WTC11 (cell line): Measurements from ENCODE around the gene ACOXL. TPM values are rescaled to one million over a fixed set of nuclear protein-coding genes. Genes with fewer than 3 reads are reported as not detected.
A peak's percentile ranks its signal among the peaks of the same experiment; 100 is the strongest.

ENCODE experiments used
- ATAC-seq: fragments of 200-7000 bp; cut with Tn5 transposase; 2 replicates; pipeline ENCODE4 v1.10.0; 2021; ENCODE audit warnings: mild to moderate bottlenecking, moderate library complexity
- CTCF ChIA-PET: fragments of 300-600 bp; sonication (Branson Sonifier 250); formaldehyde crosslinking; loops from one replicate; lab custom pipeline; 2021; ENCODE audit warnings: antibody characterized with exemption; lab: Charles Lee
- POLR2A ChIA-PET: fragments of 350-600 bp; sonication (Branson Sonifier 250); formaldehyde crosslinking; loops from one replicate; lab custom pipeline; 2021; ENCODE audit warnings: antibody characterized with exemption; lab: Charles Lee
- DNase-seq: peaks from one replicate; pipeline ENCODE4 v3.0.0; 2021; ENCODE audit warnings: low spot score
- H3K27ac Mint-ChIP-seq: 2 replicates; pipeline ENCODE4 v1.8.0; 2021; ENCODE audit warnings: mixed read lengths
- H3K27me3 Mint-ChIP-seq: 2 replicates; pipeline ENCODE4 v1.8.0; 2021; ENCODE audit warnings: low read depth, mild to moderate bottlenecking, moderate library complexity, mixed read lengths
- H3K36me3 Mint-ChIP-seq: 2 replicates; pipeline ENCODE4 v1.8.0; 2021; ENCODE audit warnings: mixed read lengths
- H3K4me1 Mint-ChIP-seq: 2 replicates; pipeline ENCODE4 v1.8.0; 2022; ENCODE audit warnings: mixed read lengths
- H3K4me3 Mint-ChIP-seq: 2 replicates; pipeline ENCODE4 v1.8.0; 2021; ENCODE audit warnings: mild to moderate bottlenecking, moderate library complexity, mixed read lengths
- H3K9me3 Mint-ChIP-seq: 2 replicates; pipeline ENCODE4 v1.8.0; 2021; ENCODE audit warnings: mixed read lengths
- AR ChIP-seq: fragments of 250-450 bp; sonication (Bioruptor Pico); IDR thresholded peaks from 2 replicates; pipeline ENCODE4 v1.9.0; 2021; ENCODE audit warnings: mild to moderate bottlenecking
- CREB1 ChIP-seq: sonication (generic); formaldehyde crosslinking; IDR thresholded peaks from 2 replicates; pipeline ENCODE4 v1.8.0; 2023; ENCODE audit warnings: mild to moderate bottlenecking, missing genetic modification reagents
- CTCF ChIP-seq: fragments of 200-600 bp; IDR thresholded peaks from 2 replicates; pipeline ENCODE4 v1.8.0; 2022; ENCODE audit warnings: antibody characterized with exemption
- HMGXB4 ChIP-seq: sonication (generic); formaldehyde crosslinking; IDR thresholded peaks from 2 replicates; pipeline ENCODE4 v1.8.1; 2023; ENCODE audit warnings: mild to moderate bottlenecking, moderate library complexity, missing genetic modification reagents
- JUN ChIP-seq: sonication (generic); formaldehyde crosslinking; IDR thresholded peaks from 2 replicates; pipeline ENCODE4 v1.8.0; 2023; ENCODE audit warnings: mild to moderate bottlenecking, missing genetic modification reagents
- RELA ChIP-seq: sonication (generic); formaldehyde crosslinking; IDR thresholded peaks from 2 replicates; pipeline ENCODE4 v1.8.1; 2022; ENCODE audit warnings: missing genetic modification reagents, mild to moderate bottlenecking, borderline replicate concordance
- TEAD1 ChIP-seq: sonication (generic); formaldehyde crosslinking; IDR thresholded peaks from 2 replicates; pipeline ENCODE4 v1.8.0; 2022; ENCODE audit warnings: mild to moderate bottlenecking, missing genetic modification reagents
- ZNF532 ChIP-seq: fragments of 250-450 bp; sonication (Bioruptor Pico); IDR thresholded peaks from 2 replicates; pipeline ENCODE4 v1.9.0; 2021; ENCODE audit warnings: mild to moderate bottlenecking, borderline replicate concordance
- total RNA-seq: library from RNA; stranded (reverse); gene quantifications from 3 replicates; pipeline ENCODE4 v1.2.3, GENCODE V29; 2021

ACOXL gene
- total RNA-seq, 1 experiment from 2014 or later, result 14.9 TPM

GRCh38 chr2:110874453-110875383 lies 142.3 kb downstream of the ACOXL start:
- peak; percentile 11; the same call in 1 of the 2 replicates for ATAC-seq
- peaks cover 28% of the 10 kb centered on the region for H3K4me1 Mint-ChIP-seq
- ChIA-PET POLR2A (no interaction called here), CTCF (interaction anchor here (1.0 kb wide), 1 partner anchor 26 kb away, joined by 3 read pairs; no protein-coding TSS in a partner anchor)
- H3K36me3 Mint-ChIP-seq, result 0 out of 2 replicates have a peak, but pooled peaks cover 4% of the 10 kb centered on the region
- no peak for DNase-seq
- H3K27me3 Mint-ChIP-seq, result no peaks in the 10 kb centered on the region
- no peaks in the 10 kb centered on the region for H3K9me3 Mint-ChIP-seq
- TF ChIP-seq AR (CRISPR knock-in tag), result no peak
- TF ChIP-seq, all 79 proteins: peak for 0
- Mint-ChIP-seq H3K4me3 (no peak overlapping the region), H3K27ac (no peak overlapping the region)

GRCh38 chr2:110875384-110875725 lies 143.0 kb downstream of the ACOXL start:
- H3K4me1 Mint-ChIP-seq, result peaks cover 26% of the 10 kb centered on the region
- H3K4me3 Mint-ChIP-seq, result no peak overlapping the region
- TF ChIP-seq TEAD1 (CRISPR knock-in tag), result no peak
- no peak for TF ChIP-seq CTCF
- no peak for TF ChIP-seq RELA (CRISPR knock-in tag)
- TF ChIP-seq CREB1 (CRISPR knock-in tag), result no peak
- TF ChIP-seq ZNF532 (CRISPR knock-in tag), result no peak
- no peak for TF ChIP-seq JUN
- DNase-seq (no peak), ATAC-seq (no peak)
- no peaks in the 10 kb centered on the region for H3K9me3 Mint-ChIP-seq
- H3K27me3 Mint-ChIP-seq, result no peaks in the 10 kb centered on the region
- 0 out of 2 replicates have a peak, but pooled peaks cover 4% of the 10 kb centered on the region for H3K36me3 Mint-ChIP-seq
- peak overlapping the region; percentile 12; the same call in 1 of the 2 replicates for H3K27ac Mint-ChIP-seq
- POLR2A ChIA-PET, result interaction anchor here (1.0 kb wide), 1 partner anchor 9 kb away, joined by 4 read pairs; no protein-coding TSS in a partner anchor
- CTCF ChIA-PET, result interaction anchor here (0.8 to 2.3 kb wide), 6 partner anchors 9 to 166 kb away, joined by 3 to 9 read pairs (median 4); no protein-coding TSS in a partner anchor

- no peak overlapping the region for H3K4me3 Mint-ChIP-seq
- peaks cover 4% of the 10 kb centered on the region; the same call in 1 of the 2 replicates for H3K36me3 Mint-ChIP-seq
- TF ChIP-seq CTCF, result peak; percentile 53; the same call in 1 of the 2 replicates
- no peak for TF ChIP-seq HMGXB4
- peaks cover 19% of the 10 kb centered on the region for H3K4me1 Mint-ChIP-seq
- ChIA-PET POLR2A (interaction anchor here (1.0 kb wide), 1 partner anchor 10 kb away, joined by 4 read pairs; no protein-coding TSS in a partner anchor), CTCF (interaction anchor here (0.5 to 2.3 kb wide), 19 partner anchors 9 to 1397 kb away, joined by 3 to 13 read pairs (median 4); no protein-coding TSS in a partner anchor)
- no peaks in the 10 kb centered on the region for H3K27me3 Mint-ChIP-seq
- ATAC-seq (no peak; the same call in none of the 2 replicates), DNase-seq (peak; percentile 56)
- H3K9me3 Mint-ChIP-seq, result peaks cover 1% of the 10 kb centered on the region
- H3K27ac Mint-ChIP-seq, result no peak overlapping the region
Observed at GRCh38 chr2:110876167-110876999, 144.0 kb downstream of the ACOXL start.
